Cerebellar nuclear complex (tissue), 1 donor: ENCODE measurements around the gene LENEP.

Source experiments
- DNase-seq, 2 experiments: peaks; one replicate each; lab custom pipeline; 2025; lab: John Stamatoyannopoulos, UW

LENEP gene, protein sequence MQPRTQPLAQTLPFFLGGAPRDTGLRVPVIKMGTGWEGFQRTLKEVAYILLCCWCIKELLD

DNA sequence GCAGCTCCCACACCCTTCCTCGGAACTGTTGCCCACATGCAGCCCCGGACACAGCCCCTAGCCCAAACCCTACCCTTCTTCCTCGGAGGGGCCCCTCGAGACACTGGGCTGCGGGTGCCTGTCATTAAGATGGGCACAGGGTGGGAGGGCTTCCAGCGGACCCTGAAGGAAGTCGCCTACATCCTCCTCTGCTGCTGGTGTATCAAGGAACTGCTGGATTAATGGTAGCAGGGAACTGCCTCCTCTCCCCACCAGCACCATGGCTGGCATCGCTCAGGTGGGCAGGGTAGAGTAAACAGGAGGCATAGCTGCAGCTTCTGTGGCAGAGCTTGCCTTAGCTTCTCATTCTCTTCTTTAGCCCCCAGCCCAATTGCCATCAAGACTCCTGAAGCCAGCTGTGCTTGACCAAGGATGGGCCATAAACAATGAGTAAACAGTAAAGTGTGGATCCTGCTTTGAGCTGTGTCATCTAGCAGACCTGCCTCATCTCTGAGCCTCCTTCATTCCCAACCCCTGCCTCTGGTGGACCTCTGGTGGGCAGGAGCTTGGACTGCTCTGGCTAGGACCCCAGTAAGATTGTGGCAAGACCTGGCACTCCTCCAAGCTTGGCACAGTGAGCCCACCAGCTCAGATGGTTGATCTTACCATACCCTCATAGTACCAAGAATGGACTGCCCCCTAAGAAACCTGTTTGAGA is at the start of gene LENEP:
Gene LENEP, plus strand, starts transcription at position 15 of the 697 bp plus-strand sequence. Its CDS starts 22 bp downstream, at position 37.
- no peak for DNase-seq

DNA sequence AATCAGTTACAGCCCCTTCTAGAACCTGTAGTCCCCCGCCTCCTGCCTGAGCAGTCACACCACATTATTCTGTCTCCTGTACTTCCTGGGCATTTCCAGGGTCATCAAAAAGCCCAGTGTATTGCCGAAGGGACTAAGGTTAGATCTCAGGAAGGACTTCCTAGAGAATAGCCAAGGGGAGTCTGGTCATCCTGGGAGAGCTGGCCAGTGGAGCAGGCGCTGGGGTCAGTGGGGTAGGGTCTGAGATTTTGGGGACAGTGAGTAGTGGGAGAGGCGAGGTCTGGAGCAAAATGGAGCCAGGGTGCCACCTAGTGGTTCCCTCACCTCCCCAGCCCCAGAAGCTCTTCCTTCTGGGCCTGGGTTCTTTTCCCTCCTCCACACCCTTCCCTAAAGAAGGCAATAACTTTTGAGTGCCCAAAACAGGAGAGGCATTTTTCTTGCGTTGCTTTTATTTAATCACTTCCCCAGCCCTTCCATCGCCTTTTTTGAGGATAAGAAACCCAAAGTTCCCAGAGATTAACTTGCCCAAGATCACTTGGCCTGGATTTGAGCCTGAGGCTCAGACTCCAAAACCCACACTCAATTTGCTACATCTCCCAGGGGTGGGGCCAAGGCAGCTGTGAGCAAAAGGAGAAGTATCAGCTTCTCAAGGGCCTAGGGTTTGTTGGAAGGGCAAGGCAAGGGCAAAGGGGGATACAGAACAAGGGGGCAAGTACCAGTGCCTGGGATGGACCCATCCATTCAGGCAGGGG is 49.6 kb upstream of the LENEP start:
- DNase-seq: no peak

DNA sequence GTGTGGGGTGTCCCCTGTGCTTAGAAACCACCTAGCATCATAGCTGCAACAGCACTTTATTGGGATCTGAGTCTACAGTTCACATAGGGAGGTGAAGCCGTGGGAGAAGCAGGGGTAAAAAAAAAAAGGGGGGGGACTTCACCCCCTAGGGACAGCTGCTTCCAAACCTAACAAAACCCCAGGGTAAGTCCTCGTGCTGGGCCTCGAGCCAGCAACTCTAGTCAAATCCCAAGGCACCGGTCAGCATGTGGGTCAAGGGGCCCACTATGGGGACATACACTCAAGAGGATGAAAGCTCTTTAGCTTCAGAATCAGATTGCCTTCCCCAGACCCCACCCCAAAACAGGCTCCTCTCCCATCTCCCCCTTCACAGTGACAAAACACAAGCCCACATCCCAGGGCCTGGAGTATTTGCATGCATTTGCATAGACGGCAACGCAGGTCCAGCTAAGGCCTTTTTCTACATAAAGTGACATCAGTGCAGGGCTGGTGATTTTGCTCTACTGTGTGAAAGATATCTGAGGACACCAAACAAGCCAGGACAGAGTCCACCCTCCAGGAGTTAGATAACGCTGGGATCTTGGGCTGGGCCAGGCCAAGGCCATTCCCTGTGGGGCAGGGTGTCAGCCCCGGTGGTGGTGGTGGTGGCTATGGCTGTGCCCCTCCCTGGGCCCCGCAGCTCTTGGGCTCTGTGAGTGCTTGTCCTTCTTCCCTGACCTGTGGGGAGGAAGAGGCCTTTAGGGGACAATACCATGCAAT is 48.8 kb upstream of the LENEP start:
- no peak for DNase-seq

DNA sequence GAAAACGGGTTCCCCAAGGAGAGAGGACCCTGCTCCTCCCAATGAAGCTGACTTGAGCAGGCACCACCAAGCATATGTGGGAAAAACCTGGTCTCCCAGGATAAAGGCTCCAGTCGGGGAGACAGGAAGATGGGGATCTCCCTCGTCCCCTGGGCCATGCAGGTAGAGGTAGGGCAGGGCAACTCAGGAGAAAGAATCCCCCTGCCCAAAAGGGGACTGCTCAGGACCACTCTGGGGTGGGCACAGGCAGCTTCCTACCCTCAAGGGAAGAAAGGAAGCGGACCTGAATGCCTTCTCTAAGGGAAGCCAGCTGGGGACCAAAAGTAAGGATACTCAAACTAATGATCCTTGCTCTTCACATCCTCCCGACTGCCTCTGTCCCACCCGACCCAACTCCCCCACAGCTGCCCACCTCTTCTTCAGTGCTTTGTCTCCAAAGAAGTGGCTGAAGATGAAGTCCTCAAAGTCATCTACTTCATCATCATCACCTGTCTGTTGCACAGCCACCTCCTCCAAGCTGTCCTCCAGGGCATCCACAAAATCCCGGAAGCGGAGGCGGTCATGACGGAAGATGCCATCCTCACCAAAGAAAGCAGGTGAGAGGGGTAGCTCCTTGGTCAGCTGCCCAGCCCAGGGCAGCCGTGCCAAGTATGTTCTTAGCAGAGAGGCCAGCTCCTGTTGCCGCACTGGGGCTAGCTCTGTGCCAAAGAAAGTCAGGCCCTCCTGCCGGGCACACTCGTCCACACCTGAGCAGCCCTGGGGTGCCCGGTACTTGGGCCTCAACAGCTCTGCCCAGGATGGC is 48.0 kb upstream of the LENEP start:
- no peak for DNase-seq

DNA sequence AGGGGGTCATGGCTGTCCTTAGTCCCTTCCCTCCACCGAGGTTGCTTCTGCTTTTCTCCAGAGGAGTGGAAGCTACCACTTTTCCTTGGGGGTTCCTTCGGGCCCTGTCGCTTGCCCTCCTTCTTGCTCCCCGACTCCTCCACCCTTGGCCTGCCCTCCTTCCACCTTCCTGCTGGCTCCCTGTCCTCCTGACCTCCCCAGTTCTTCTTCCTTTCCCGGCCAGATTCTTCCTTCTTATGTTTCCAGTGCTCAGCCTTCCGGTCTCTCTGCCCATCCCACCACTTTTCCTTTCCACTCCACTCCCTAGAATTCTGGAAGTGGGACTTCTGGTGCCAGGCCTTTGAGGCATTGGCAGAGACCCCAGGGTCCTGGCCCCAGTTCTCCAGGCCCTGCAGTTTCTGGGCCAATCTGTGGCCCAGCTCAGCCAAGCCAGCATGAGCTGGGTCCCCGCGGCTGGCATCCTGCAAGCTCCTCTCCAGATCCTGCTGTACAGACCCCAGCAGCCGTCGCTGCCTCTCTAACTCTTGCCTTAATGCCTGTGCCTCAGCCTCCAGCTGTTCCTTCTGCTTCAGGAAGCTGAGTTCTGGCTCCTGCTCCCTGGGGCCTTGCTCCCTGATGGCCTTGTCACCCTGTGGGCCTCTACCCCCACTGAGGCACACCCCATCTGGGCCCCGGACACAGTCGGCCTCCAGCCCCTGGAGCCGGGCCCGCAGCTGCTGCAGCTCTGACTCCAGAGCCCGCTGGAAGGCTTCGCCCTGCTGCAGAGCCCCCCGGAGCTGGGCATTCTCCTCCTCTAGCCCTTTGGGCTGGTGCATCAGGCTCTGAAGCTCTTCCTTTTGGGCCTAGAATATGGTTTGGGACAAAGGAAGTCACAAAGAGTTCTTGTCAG is 47.2 kb upstream of the LENEP start:
- no peak for DNase-seq

DNA sequence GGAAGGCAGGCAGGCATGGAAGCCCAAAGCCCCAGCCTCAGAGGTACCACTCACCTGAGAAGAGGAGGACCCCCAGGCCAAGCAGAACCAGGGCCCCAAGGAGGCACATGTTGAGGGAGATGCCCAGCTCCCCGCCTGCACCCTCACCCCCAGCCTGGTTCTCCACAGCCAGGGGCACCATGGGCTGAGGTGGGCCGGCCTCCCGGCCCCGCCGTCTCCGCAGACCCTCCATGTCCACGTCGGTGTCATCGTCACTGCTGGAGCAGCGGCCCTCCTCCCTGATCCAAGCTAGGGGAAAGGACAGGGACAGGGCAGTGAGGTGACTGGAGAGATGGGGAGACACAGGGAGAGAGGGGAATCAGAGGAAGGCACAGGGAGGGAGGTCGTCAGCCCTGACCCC is 45.3 kb upstream of the LENEP start:
- DNase-seq: no peak

DNA sequence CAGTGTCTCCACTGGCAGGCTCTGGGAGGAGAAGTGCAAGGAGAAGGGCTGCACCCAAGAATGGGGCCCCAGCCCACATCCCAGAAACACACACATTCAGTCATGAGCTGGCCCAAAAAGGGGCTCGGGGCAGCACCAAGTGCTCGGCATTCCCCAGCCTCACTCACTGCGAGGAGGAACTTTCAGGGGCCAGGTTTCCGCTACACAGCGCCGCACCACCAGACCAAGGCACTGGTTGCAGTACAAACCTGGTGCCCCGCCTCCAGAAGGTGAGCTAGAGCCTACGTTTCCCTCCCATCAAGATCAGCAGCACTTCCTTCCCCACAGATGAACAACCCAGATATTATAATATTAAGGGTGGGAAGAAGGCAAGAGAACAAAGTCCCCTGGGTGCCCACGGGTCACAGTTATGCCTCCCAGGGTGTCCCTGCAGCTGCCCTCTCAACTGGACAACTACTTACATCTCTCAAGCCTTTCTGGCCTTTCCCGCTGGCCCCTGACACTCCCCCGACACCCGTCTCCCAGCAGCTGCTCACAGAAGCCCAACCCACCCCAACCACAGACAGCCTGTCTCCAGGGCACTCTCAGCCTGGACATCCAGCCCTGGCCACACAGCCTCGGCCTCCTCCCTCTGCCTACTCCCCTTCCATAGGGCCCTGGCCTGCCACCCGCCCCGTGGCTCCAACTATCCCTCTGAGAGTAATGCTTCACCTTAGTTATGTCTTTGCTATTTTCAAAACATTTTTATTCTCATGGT is 41.3 kb upstream of the LENEP start:
- no peak for DNase-seq

DNA sequence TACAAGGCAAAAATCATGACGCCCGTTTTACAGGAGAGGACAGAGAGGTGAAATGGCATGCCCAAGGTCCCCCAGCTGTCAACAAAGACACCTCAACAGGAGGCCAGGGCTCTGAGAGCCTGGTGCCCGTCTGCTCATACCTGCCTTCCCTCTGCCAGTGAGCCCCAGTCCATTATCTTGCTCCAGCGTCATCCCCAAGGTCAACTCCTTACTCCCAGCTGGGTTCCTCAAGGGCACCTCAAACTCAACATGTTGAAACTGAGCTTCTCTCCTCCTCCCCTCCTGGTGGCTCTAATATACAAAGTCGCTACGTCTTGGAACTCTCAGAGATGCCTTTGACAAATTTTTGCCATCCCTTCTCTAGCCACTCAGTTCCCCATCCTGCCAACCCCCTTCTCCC is 40.7 kb upstream of the LENEP start:
- DNase-seq: no peak

DNA sequence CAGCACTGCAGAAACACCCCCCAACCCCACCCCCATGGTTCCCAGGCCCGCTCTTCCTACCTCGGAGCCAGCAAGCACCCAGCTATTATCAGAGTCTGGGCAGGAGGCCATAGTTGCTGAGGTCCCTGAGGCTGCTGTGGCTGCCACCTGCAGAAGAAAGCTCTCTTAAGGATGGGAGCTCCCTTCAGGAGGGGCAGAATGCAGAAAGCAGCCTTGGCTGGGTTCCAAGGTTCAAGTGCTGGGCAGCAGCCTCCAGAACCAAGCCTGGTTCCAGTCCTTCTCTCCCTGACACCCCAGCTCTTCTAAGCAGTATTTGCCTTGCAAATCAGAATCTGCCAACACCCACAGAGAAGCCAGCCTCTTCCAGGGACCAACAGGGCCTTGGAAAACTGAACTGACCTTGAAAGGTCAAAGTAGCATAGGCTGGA is 39.8 kb upstream of the LENEP start:
- no peak for DNase-seq

DNA sequence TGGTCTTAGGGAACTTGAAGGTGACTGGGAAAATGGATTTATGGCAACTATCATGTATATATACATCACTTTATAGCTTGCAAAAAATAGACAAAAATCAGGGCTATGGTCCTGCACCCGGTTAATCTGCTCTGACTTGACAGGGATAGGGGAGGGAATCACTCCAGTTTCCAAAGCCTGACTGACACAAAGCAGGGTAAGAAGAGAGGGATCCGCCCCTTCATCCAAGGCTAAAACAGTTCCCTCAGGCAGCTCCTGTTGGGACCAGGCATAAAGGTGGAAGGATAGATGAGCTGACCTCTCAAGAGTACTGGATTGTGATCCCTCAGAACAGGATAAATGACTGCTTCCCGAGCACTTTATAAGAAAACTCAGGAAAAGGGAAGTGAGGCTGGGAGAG is 38.8 kb upstream of the LENEP start:
- DNase-seq: no peak

DNA sequence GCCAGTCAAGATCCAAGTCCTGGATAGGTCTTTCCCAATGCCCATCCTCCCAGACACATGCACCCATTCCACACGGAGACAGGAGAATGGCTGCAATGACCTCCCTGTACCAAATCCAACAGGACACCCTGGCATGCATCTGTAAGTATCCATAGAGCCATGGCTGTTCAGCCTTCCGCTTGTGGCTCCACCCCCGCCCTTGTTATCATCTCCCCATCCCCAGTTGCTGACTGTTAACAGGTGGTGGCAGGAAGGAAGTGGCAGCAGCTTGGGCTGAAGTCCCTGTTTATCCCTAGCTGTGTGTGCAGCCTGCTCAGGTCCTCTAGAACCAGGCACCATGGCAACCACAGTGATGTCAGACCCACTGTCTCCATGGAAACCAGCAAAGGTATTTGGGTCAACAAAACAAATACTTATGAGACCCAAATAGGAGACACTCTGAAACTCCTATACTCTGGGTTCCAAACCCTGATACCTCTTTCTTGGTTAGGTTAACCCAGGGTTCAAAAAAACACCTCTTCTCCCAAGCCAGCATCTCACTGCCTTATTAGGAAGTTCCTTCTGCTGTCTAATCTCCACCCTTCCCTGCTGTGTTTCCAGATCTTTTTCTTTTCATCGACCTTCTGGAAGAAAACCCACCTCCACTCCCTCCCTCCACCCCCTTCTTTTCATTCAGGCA is 38.2 kb upstream of the LENEP start:
- DNase-seq: peak; percentile 83 to 95

DNA sequence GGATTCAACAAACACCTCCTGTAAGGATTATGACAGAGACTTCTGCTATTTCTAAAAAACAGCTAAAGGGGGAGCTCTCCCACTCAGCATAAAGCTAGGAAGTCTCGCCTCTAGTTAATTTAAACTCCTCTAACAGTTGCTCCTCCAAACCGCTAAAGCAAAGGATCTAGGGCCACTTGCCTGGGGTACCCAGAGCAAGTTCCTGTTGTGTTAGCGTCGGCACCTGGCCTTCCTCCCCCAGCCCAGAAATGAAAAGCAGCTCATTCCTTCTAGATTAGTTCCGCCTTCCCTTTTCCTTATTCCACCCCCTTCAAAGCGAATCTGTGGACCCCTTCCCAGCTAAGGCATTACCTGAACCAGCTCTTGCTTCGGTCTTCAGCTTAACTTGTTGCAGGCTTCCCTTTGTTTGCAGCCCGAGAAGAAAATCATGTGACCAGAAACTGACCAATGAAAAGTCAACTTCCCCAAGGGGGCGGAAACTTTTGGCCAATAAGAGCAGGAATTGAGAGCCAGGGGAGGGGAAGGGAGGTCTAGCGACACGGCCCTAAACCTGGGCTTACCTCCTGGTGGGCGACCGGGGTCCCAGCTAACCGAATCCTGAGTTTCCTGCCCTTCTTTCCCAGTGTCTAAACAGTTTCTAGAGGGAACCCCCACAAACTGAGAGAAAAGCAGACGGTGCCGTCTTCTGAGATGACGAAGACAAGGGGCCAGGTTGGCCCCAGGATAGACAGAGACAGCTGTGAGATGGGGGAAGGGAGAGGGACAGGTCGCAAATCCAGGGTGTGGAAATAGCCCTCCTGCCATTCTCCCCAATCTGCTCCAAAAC is 37.5 kb upstream of the LENEP start, which contains the start of gene PBXIP1:
Gene PBXIP1, minus strand, starts transcription at position 382 of the 826 bp plus-strand sequence. CDS start 2,378 bp downstream, outside the sequence.
- peak; percentile 28 to 68 for DNase-seq

DNA sequence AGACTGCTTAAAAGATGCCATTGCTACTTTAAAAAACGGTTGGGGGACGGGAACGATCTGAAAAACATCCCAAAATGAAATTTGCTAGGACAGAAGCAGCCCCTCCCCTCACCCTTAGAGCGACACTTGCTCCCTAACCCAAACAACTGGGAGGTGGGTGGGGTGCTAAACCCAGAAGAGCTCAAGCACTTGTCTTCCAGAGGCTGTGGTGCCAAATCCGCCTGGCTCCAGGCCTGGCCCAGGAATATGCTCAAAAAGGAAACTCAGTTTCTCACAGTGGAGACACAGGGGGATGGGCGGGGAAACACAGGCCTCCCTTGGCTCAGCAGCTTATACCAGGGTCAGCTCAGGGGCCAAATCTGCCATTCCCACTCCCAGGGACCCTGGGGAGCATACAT is 36.8 kb upstream of the LENEP start:
- DNase-seq: no peak

DNA sequence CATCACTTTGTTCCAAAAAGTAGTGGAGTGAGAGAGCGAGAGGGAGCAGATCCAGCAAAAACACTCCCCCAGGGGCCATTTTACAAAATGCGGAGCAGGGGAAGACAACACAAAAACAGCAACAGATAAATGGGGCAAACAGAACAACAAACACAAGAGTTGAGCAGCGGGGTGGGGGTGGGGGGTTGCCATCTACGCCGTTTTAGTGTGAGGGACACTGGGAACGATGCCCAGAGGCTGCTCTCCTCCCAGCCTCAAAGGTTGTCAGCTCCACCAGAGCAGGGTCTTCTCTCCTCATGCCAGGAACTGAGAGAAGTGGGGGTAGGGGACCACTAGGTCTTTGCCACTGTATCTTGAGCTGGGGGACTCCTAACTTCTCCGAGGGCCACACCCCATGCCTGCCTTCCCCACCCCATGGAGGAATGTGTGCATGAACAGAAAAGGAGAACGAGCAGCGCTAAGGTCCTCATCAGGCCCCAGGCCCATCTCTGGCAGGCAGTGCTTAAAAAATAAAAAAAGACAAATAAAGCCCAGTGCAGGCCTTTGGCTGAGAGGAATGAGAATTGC is 36.2 kb upstream of the LENEP start:
- no peak for DNase-seq

DNA sequence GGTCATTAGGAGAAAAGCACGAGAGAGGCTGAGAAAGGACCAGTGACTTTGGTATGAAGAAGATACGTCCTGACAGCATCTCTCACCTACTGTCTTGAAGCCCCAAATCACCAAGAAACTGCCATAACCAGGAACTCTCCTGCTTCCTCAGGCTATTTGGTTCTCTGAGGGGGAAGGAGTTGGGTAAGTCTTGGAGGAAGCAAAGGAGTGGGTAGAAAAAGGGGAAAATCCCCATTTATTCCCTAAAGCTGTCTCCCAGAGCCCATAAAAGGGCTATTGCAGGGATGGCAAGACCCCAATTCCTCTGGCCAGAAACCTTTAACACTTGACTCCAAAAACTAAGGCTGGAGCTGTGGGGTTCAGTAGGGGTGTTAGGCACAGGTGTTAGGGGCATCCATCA is 35.4 kb upstream of the LENEP start:
- no peak for DNase-seq

DNA sequence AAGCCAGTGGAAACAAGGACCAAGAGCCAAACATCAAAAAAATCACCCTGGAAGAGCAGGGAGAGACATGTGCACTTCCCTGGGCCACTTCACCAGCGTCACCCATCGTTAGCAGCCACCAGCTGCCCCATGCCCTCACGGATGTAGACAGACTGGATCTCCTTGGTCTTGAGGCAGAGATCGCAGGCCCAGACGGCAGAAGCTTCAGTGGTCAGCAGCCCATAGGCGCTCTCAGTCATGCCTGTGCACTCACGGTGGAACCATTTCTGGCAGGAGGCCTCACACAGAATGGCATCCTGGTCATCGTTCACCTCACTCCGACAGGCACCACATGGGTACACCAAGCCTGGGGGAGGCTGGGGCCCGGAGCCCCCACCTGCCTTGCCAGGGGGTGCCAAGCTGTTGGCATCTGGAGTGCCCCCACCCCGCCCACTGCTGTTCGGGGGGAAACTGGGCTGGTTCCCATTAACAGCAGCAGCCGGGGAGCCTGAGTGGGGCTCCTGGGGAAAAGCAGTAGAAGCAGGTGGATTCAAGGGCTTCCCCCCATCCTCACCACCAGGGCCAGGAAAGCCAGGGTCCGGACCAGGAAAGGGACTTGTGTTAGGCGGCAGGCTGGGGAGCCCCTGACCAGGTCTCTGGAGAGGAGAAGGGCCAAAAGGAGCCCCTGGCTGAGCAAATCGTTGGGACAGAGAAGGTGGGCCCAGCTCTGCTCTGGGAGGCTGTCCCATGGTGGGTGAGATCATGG is 34.5 kb upstream of the LENEP start:
- no peak for DNase-seq

DNA sequence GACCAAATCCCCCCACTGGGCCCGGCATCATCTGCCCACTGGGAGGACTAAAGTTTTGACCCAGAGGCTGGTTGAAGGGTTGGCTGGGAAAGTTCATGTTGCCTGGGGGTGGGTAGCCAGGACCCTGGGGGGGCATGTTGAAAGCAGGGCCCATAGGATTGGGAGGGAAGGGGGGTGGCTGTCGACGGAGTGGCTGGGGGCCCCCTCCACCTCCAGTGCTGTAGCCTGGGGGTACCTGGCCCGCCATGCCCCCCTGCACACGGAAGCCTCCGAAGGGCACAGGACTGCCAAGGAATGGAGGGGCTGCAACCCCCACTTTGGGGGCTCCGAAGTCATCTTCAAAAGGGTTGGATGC is 34.0 kb upstream of the LENEP start:
- no peak for DNase-seq
